Prostate gland (tissue), 2 donors: ENCODE data around the gene LTB. TPM values are rescaled to one million over a fixed set of nuclear protein-coding genes. Genes with fewer than 3 reads are reported as not detected.

Source experiments
- DNase-seq: peaks from one replicate; pipeline ENCODE4 v3.0.0-alpha.2; 2019; ENCODE audit warnings: low spot score
- H3K27ac ChIP-seq, 2 donors: fragments of 200-600 bp; sonication (generic); 2 replicates each; pipeline ENCODE4 v1.5.1; 2017 to 2019
- H3K27me3 ChIP-seq: fragments of 200-600 bp; sonication (generic); replicated peaks from 2 replicates; pipeline ENCODE4 v1.5.1; 2019; ENCODE audit not compliant: insufficient read depth
- H3K36me3 ChIP-seq, 2 donors: fragments of 200-600 bp; sonication (generic); 1 replicate in 1 of 2; 2 replicates in 1 of 2; pipeline versions ENCODE4 v1.5.1 to v1.8.1; 2017 to 2019
- H3K4me1 ChIP-seq: fragments of 200-600 bp; sonication (generic); replicated peaks from 2 replicates; pipeline ENCODE4 v1.5.1; 2019
- H3K4me3 ChIP-seq, 2 donors: fragments of 200-600 bp; sonication (generic); 2 replicates each; pipeline ENCODE4 v1.5.1; 2017 to 2019
- H3K9me3 ChIP-seq: fragments of 200-600 bp; sonication (generic); 2 replicates; pipeline ENCODE4 v1.5.1; 2017
- CTCF ChIP-seq, 4 experiments: fragments of 200-600 bp in 2 of 4; fragments of 450-650 bp in 2 of 4; sonication (generic) in 2 of 4; IDR thresholded peaks; 1 replicate in 3 of 4; 2 replicates in 1 of 4; pipeline ENCODE4 v1.5.1; 2016 to 2019; ENCODE audit warnings: antibody characterized with exemption in 4 of 4, mild to moderate bottlenecking in 2 of 4, moderate library complexity in 2 of 4
- POLR2A ChIP-seq: fragments of 450-650 bp; IDR thresholded peaks from one replicate; pipeline ENCODE4 v1.6.1; 2016; ENCODE audit warnings: antibody characterized with exemption, mild to moderate bottlenecking
- POLR2AphosphoS5 ChIP-seq: sonication (generic); formaldehyde crosslinking; IDR thresholded peaks from one replicate; pipeline ENCODE4 v1.6.1; 2017; ENCODE audit warnings: antibody characterized with exemption
- WGBS: methylation state at CpG from one replicate; pipeline ENCODE4 v1.1.5; 2018; 5-methylcytosine and 5-hydroxymethylcytosine counted together
- intact Hi-C: fragments of 100-400 bp; cut with DNase I; formaldehyde crosslinking; loops from one replicate; pipeline ENCODE4 v1.14.2; 2022
- small RNA-seq, 2 donors: library from RNA; depleted of rRNA; stranded (forward); fragments of <200 nt; gene quantifications; one replicate each; pipeline ENCODE3, GENCODE V24; 2016
- total RNA-seq, 2 donors: library from RNA; depleted of rRNA; stranded (reverse); fragments of >200 nt; gene quantifications; one replicate each; pipeline ENCODE4 v1.1.0, GENCODE V29; 2016

LTB gene
- total RNA-seq, 2 donors from 2014 or later, result 0.97 TPM; not detected in 1

GRCh38 chr6:31530659-31531058 is 51.6 kb downstream of the LTB start:
- H3K36me3 ChIP-seq, result peaks cover 15 to 22% of the 10 kb centered on the region in 2 donors
- DNase-seq, result no peak
- no peaks in the 10 kb centered on the region for H3K9me3 ChIP-seq
- WGBS, result 72% methylated on average over 6 of the region's 6 CpGs
- H3K4me3 ChIP-seq, result no peak overlapping the region
- TF ChIP-seq POLR2AphosphoS5 (no peak), POLR2A (no peak), CTCF (IDR thresholded peaks at IDR 0.05) (no peak)
- no peaks in the 10 kb centered on the region for H3K27me3 ChIP-seq
- no peak overlapping the region for H3K27ac ChIP-seq
- intact Hi-C loops, result no loop called here
- H3K4me1 ChIP-seq, result no peaks in the 10 kb centered on the region

Small RNA genes within 50 kb of the gene (small RNA-seq; reads per million reads assigned to genes)
- 6.6 to 11.1 reads per million in 2 donors for gene SNORA38
- gene SNORD117, result 230 to 261 reads per million in 2 donors
- 0 reads per million in 2 donors for gene SNORD84
- gene UQCRHP1, result 0 reads per million in 2 donors

Other genes starting within 250 kb of the LTB start
- 100 to 1,000 TPM; 846 to 899 TPM for gene HLA-B, start 225.2 kb downstream of the LTB start, total RNA-seq
- 10 to 100 TPM; 16.1 to 22.8 TPM for gene MICA, start 178.8 kb downstream of the LTB start, total RNA-seq
- gene MICB, start 84.3 kb downstream of the LTB start, total RNA-seq, result 1 to 10 TPM; 1.3 to 5.5 TPM
- gene MCCD1, start 53.5 kb downstream of the LTB start, total RNA-seq, result not detected
- 100 to 1,000 TPM; 227 to 390 TPM for gene DDX39B, start 40.4 kb downstream of the LTB start, total RNA-seq
- gene ATP6V1G2, start 35.8 kb downstream of the LTB start, total RNA-seq, result under 1 TPM; 0.36 to 0.74 TPM
- 10 to 100 TPM; 38.0 to 48.7 TPM for gene NFKBIL1, start 34.8 kb downstream of the LTB start, total RNA-seq
- gene LTA, start 10.1 kb downstream of the LTB start, total RNA-seq, result 1 to 10 TPM in 1 of 2 donors, not detected in 1; 1.2 TPM
- gene TNF, start 6.9 kb downstream of the LTB start, total RNA-seq, result under 1 TPM in 1 of 2 donors, not detected in 1; 0.23 TPM
- 1 to 10 TPM in 1 of 2 donors, not detected in 1; 3.1 TPM for gene LST1, start 3.9 kb upstream of the LTB start, total RNA-seq
- gene NCR3, start 10.6 kb upstream of the LTB start, total RNA-seq, result not detected
- 10 to 100 TPM; 11.1 to 14.6 TPM for gene AIF1, start 32.8 kb upstream of the LTB start, total RNA-seq
- 100 to 1,000 TPM; 129 to 247 TPM for gene PRRC2A, start 38.3 kb upstream of the LTB start, total RNA-seq
- 100 to 1,000 TPM; 261 to 537 TPM for gene BAG6, start 70.2 kb upstream of the LTB start, total RNA-seq
- gene APOM, start 73.5 kb upstream of the LTB start, total RNA-seq, result 1 to 10 TPM; 1.6 to 6.8 TPM
- gene C6orf47, start 78.4 kb upstream of the LTB start, total RNA-seq, result 10 to 100 TPM; 25.5 to 30.1 TPM
- gene GPANK1, start 82.6 kb upstream of the LTB start, total RNA-seq, result 10 to 100 TPM; 19.7 to 28.1 TPM
- 100 to 1,000 TPM; 214 to 285 TPM for gene CSNK2B, start 83.7 kb upstream of the LTB start, total RNA-seq
- 10 to 100 TPM in 1 of 2 donors, 1 to 10 TPM in 1; 1.8 to 13.0 TPM for gene LY6G5B, start 87.6 kb upstream of the LTB start, total RNA-seq
- gene LY6G5C, start 98.6 kb upstream of the LTB start, total RNA-seq, result 1 to 10 TPM; 1.6 to 2.6 TPM
- 10 to 100 TPM; 78.1 to 83.6 TPM for gene ABHD16A, start 120.9 kb upstream of the LTB start, total RNA-seq
- gene LY6G6F, start 124.4 kb upstream of the LTB start, total RNA-seq, result 1 to 10 TPM in 1 of 2 donors, not detected in 1; 3.7 TPM
- not detected for gene LY6G6D, start 132.9 kb upstream of the LTB start, total RNA-seq
- gene LY6G6C, start 139.3 kb upstream of the LTB start, total RNA-seq, result not detected
- under 1 TPM in 1 of 2 donors, not detected in 1; 0.74 TPM for gene MPIG6B, start 140.9 kb upstream of the LTB start, total RNA-seq
- 10 to 100 TPM; 73.3 to 83.7 TPM for gene DDAH2, start 146.9 kb upstream of the LTB start, total RNA-seq
- 100 to 1,000 TPM; 224 to 331 TPM for gene CLIC1, start 154.1 kb upstream of the LTB start, total RNA-seq
- gene MSH5, start 157.6 kb upstream of the LTB start, total RNA-seq, result 10 to 100 TPM; 10.5 to 72.4 TPM
- gene SAPCD1, start 180.2 kb upstream of the LTB start, total RNA-seq, result 10 to 100 TPM in 1 of 2 donors, 1 to 10 TPM in 1; 1.9 to 15.7 TPM
- 10 to 100 TPM in 1 of 2 donors, 1 to 10 TPM in 1; 2.7 to 13.0 TPM for gene VWA7, start 194.9 kb upstream of the LTB start, total RNA-seq
- gene VARS1, start 213.3 kb upstream of the LTB start, total RNA-seq, result 10 to 100 TPM; 38.5 to 49.9 TPM
- gene LSM2, start 224.5 kb upstream of the LTB start, total RNA-seq, result 10 to 100 TPM; 51.9 to 52.5 TPM
- gene HSPA1L, start 232.9 kb upstream of the LTB start, total RNA-seq, result 1 to 10 TPM; 1.5 to 8.5 TPM
- gene HSPA1A, start 233.1 kb upstream of the LTB start, total RNA-seq, result 100 to 1,000 TPM; 230 to 440 TPM
- gene HSPA1B, start 245.3 kb upstream of the LTB start, total RNA-seq, result 100 to 1,000 TPM; 331 to 360 TPM